ENCODE results near the gene METTL27.
"Not testable (repeated sequence)": the region's sequence is repeated elsewhere in the genome, so short reads cannot be mapped to it uniquely, and the experiment has no call there.

DNA sequence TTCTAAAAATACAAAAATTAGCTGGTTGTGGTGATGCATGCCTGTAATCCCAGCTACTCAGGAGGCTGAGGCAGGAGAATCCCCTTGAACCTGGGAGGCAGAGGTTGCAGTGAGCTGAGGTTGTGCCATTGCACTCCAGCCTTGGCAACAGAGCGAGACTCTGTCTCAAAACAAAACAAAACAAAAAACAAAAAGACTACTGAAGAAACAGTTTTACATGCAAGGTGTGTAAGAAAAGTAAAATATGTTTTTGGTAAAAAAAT, 54.6 kb downstream of the METTL27 start:
- TF ChIP-seq, protein P1, sequence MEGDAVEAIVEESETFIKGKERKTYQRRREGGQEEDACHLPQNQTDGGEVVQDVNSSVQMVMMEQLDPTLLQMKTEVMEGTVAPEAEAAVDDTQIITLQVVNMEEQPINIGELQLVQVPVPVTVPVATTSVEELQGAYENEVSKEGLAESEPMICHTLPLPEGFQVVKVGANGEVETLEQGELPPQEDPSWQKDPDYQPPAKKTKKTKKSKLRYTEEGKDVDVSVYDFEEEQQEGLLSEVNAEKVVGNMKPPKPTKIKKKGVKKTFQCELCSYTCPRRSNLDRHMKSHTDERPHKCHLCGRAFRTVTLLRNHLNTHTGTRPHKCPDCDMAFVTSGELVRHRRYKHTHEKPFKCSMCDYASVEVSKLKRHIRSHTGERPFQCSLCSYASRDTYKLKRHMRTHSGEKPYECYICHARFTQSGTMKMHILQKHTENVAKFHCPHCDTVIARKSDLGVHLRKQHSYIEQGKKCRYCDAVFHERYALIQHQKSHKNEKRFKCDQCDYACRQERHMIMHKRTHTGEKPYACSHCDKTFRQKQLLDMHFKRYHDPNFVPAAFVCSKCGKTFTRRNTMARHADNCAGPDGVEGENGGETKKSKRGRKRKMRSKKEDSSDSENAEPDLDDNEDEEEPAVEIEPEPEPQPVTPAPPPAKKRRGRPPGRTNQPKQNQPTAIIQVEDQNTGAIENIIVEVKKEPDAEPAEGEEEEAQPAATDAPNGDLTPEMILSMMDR (IDR thresholded peaks at IDR 0.05), result not testable (repeated sequence)
- TF ChIP-seq POLR2A (IDR thresholded peaks at IDR 0.05), result not testable (repeated sequence)
